A673 (cell line): Measurements from ENCODE around the gene MN1. TPM values are rescaled to one million over a fixed set of nuclear protein-coding genes. Genes with fewer than 3 reads are reported as not detected.

Experiments
- BruUV-seq: library from RNA; stranded (reverse); fragments of 400-500 nt; replicated peaks from 2 replicates; lab custom pipeline; 2021; lab: Mats Ljungman, UMichigan
- CTCF ChIA-PET: fragments of 300-600 bp; sonication (Branson Sonifier 250); formaldehyde crosslinking; loops from one replicate; lab custom pipeline; 2022; ENCODE audit warnings: antibody characterized with exemption; lab: Charles Lee
- POLR2A ChIA-PET: fragments of 300-600 bp; sonication (Branson Sonifier 250); formaldehyde crosslinking; loops from one replicate; lab custom pipeline; 2022; ENCODE audit warnings: antibody characterized with exemption; ENCODE audit not compliant: low non-redundant PET; lab: Charles Lee
- DNase-seq: peaks from one replicate; pipeline ENCODE4 v3.0.0-alpha.2; 2015; ENCODE audit warnings: low spot score
- H3K27ac ChIP-seq: fragments of 200-600 bp; sonication (generic); 2 replicates; pipeline ENCODE4 v1.5.1; 2016; ENCODE audit warnings: mixed run types, low read depth, mild to moderate bottlenecking, mixed read lengths, antibody characterized with exemption, low read length; ENCODE audit not compliant: poor library complexity, severe bottlenecking
- H3K27me3 ChIP-seq: fragments of 200-600 bp; sonication (generic); replicated peaks from 2 replicates; pipeline ENCODE4 v1.6.1; 2017; ENCODE audit warnings: mixed run types, low read depth, mild to moderate bottlenecking, mixed read lengths, antibody characterized with exemption, low read length; ENCODE audit not compliant: insufficient read depth, poor library complexity
- H3K36me3 ChIP-seq: fragments of 200-600 bp; sonication (generic); 2 replicates; pipeline ENCODE4 v1.6.1; 2016; ENCODE audit warnings: mixed run types, mild to moderate bottlenecking, mixed read lengths, antibody characterized with exemption, low read length; ENCODE audit not compliant: insufficient read depth, poor library complexity, severe bottlenecking
- H3K4me1 ChIP-seq: fragments of 200-600 bp; sonication (generic); 2 replicates; pipeline ENCODE4 v1.6.1; 2017; ENCODE audit warnings: mixed run types, mild to moderate bottlenecking, mixed read lengths, antibody characterized with exemption, low read length; ENCODE audit not compliant: insufficient read depth, poor library complexity, severe bottlenecking
- H3K4me3 ChIP-seq: fragments of 200-600 bp; sonication (generic); 2 replicates; pipeline ENCODE4 v1.5.1; 2016; ENCODE audit warnings: low read depth, mixed run types, mild to moderate bottlenecking, mixed read lengths, low read length; ENCODE audit not compliant: poor library complexity, severe bottlenecking
- H3K9me3 ChIP-seq: fragments of 200-600 bp; sonication (generic); 2 replicates; pipeline ENCODE4 v1.6.1; 2016; ENCODE audit warnings: mixed run types, low read depth, mild to moderate bottlenecking, mixed read lengths, antibody characterized with exemption, low read length; ENCODE audit not compliant: poor library complexity, severe bottlenecking
- EZH2 ChIP-seq: fragments of 200-600 bp; sonication (generic); IDR thresholded peaks from 2 replicates; pipeline ENCODE4 v1.6.1; 2017; ENCODE audit warnings: borderline replicate concordance, low read depth, mild to moderate bottlenecking, mixed read lengths, antibody characterized with exemption, low read length; ENCODE audit not compliant: poor library complexity, severe bottlenecking
- intact Hi-C: fragments of 100-400 bp; cut with micrococcal nuclease; formaldehyde crosslinking; loops from one replicate; pipeline ENCODE4 v1.10.0; 2022; ENCODE audit not compliant: unreplicated experiment
- total RNA-seq: library from RNA; stranded (reverse); gene quantifications from 2 replicates; pipeline ENCODE4 v1.2.3, GENCODE V29; 2021
- TF ChIP-seq, protein P1 (sequence below): fragments of 300-800, 200-600 bp; sonication (generic); conservative IDR thresholded peaks from 2 replicates; pipeline ENCODE4 v1.5.1; 2017; ENCODE audit warnings: low read depth, mild to moderate bottlenecking, antibody characterized with exemption, low read length, moderate library complexity, mixed read lengths

The MN1 gene
- total RNA-seq, 1 experiment from 2014 or later, result 8.4 TPM

- CTCF ChIA-PET, result no interaction called here
- Histone ChIP-seq H3K27me3 (no peaks in the 10 kb centered on the region), H3K9me3 (no peaks in the 10 kb centered on the region), H3K36me3 (no peaks in the 10 kb centered on the region), H3K27ac (no peak overlapping the region), H3K4me1 (no peaks in the 10 kb centered on the region), H3K4me3 (no peak overlapping the region)
- TF ChIP-seq, protein P1, sequence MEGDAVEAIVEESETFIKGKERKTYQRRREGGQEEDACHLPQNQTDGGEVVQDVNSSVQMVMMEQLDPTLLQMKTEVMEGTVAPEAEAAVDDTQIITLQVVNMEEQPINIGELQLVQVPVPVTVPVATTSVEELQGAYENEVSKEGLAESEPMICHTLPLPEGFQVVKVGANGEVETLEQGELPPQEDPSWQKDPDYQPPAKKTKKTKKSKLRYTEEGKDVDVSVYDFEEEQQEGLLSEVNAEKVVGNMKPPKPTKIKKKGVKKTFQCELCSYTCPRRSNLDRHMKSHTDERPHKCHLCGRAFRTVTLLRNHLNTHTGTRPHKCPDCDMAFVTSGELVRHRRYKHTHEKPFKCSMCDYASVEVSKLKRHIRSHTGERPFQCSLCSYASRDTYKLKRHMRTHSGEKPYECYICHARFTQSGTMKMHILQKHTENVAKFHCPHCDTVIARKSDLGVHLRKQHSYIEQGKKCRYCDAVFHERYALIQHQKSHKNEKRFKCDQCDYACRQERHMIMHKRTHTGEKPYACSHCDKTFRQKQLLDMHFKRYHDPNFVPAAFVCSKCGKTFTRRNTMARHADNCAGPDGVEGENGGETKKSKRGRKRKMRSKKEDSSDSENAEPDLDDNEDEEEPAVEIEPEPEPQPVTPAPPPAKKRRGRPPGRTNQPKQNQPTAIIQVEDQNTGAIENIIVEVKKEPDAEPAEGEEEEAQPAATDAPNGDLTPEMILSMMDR, result no peak
- TF ChIP-seq EZH2, result no peak
- DNase-seq, result no peak
- no TSS peak for BruUV-seq
- POLR2A ChIA-PET, result no interaction called here
- intact Hi-C loops, result no loop called here
These were observed 91.5 kb downstream of the MN1 start for GRCh38 chr22:27709919-27710675.

GRCh38 chr22:27706489-27706888 lies 95.1 kb downstream of the MN1 start:
- intact Hi-C loops, result no loop called here
- H3K9me3 ChIP-seq, result no peaks in the 10 kb centered on the region
- TF ChIP-seq, protein P1, result no peak
- TF ChIP-seq EZH2, result no peak
- no peaks in the 10 kb centered on the region for H3K4me1 ChIP-seq
- BruUV-seq, result no TSS peak
- no peaks in the 10 kb centered on the region for H3K36me3 ChIP-seq
- ChIA-PET POLR2A (interaction anchor here (0.6 kb wide), 1 partner anchor 10 kb away, joined by 4 read pairs; no protein-coding TSS in a partner anchor), CTCF (no interaction called here)
- no peak overlapping the region for H3K27ac ChIP-seq
- H3K27me3 ChIP-seq, result no peaks in the 10 kb centered on the region
- H3K4me3 ChIP-seq, result no peak overlapping the region
- DNase-seq, result no peak

GRCh38 chr22:27705408-27706080 lies 96.0 kb downstream of the MN1 start:
- no TSS peak for BruUV-seq
- H3K27me3 ChIP-seq, result no peaks in the 10 kb centered on the region
- POLR2A ChIA-PET, result no interaction called here
- no peaks in the 10 kb centered on the region for H3K36me3 ChIP-seq
- H3K27ac ChIP-seq, result no peak overlapping the region
- intact Hi-C loops, result no loop called here
- H3K4me3 ChIP-seq, result no peak overlapping the region
- H3K4me1 ChIP-seq, result no peaks in the 10 kb centered on the region
- TF ChIP-seq, protein P1, result no peak
- TF ChIP-seq EZH2, result no peak
- H3K9me3 ChIP-seq, result no peaks in the 10 kb centered on the region
- CTCF ChIA-PET, result no interaction called here
- DNase-seq, result peak; percentile 35
